Ishikawa (cell line): Measurements from ENCODE around the gene HCAR1.

Experiments used
- CEBPB ChIP-seq: IDR thresholded peaks from 2 replicates; pipeline ENCODE4 v1.6.1; 2012
- CREB1 ChIP-seq: IDR thresholded peaks from 2 replicates; pipeline ENCODE4 v1.6.1; 2012; ENCODE audit warnings: low read depth
- EGR1 ChIP-seq: IDR thresholded peaks from 2 replicates; pipeline ENCODE4 v1.6.1; 2012
- EP300 ChIP-seq: IDR thresholded peaks from 2 replicates; pipeline ENCODE4 v1.6.1; 2012; ENCODE audit warnings: borderline replicate concordance
- FOXM1 ChIP-seq: IDR thresholded peaks from 2 replicates; pipeline ENCODE4 v1.6.1; 2012; ENCODE audit warnings: low read depth, borderline replicate concordance
- NFIC ChIP-seq: IDR thresholded peaks from 2 replicates; pipeline ENCODE4 v1.6.1; 2012
- RAD21 ChIP-seq: IDR thresholded peaks from 2 replicates; pipeline ENCODE4 v1.6.1; 2012; ENCODE audit warnings: low read depth
- TAF1 ChIP-seq: IDR thresholded peaks from 2 replicates; pipeline ENCODE4 v1.6.1; 2012; ENCODE audit warnings: low read depth, mild to moderate bottlenecking
- TCF12 ChIP-seq: IDR thresholded peaks from 2 replicates; pipeline ENCODE4 v1.6.1; 2012; ENCODE audit warnings: low read depth
- TEAD4 ChIP-seq: IDR thresholded peaks from 2 replicates; pipeline ENCODE4 v1.6.1; 2012
- YY1 ChIP-seq: IDR thresholded peaks from 2 replicates; pipeline ENCODE4 v1.6.1; 2012; ENCODE audit warnings: low read depth
- ZBTB7A ChIP-seq: IDR thresholded peaks from 2 replicates; pipeline ENCODE4 v1.6.1; 2012; ENCODE audit warnings: low read depth
- TF ChIP-seq, protein P1 (sequence below): IDR thresholded peaks from 2 replicates; pipeline ENCODE4 v1.6.1; 2012; ENCODE audit warnings: low read depth, mild to moderate bottlenecking
- TF ChIP-seq, protein P2 (sequence below): IDR thresholded peaks from 2 replicates; pipeline ENCODE4 v1.6.1; 2012
- TF ChIP-seq, protein P3 (sequence below): IDR thresholded peaks from 2 replicates; pipeline ENCODE4 v1.6.1; 2012

The HCAR1 gene

DNA sequence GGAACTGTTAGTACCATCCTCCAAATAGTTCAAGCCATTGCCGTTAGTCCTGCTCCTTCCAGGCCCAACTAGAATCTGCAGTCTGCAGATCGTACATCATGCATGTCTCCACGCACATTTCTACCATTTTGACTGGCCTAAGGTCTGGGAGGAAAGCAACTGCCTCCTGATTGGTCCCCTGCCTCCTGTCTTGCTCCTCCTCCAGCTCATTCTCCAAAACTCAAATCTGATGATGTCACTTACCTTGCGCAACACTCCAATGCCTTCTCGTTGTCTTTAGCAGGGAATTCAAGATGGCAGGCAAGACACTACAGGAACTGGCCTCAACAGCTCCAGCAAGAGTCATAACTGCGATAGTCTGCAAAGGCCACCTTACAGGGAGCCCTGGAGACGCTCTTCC, 9.7 kb upstream of the HCAR1 start:
- TF ChIP-seq CEBPB = peak; percentile 88
- TF ChIP-seq CREB1 = no peak

DNA sequence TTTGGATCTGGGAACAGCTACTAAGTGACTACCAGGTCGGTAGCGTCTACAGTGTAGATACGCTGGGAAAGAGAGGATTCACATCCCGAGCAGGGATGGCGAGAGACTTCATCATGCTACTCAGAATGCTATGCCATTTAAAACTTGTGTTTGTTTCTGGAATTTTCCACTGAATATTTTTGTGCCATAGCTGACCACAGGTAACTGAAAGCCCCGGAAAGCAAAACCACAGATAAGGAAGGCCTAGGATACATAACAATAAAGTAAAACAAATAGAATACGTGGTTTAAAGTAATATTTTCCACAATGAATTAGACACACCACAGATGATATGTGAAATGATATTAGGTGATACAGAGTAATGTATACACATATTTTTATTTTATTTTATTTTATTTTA, 7.9 kb upstream of the HCAR1 start:
- TF ChIP-seq FOXM1 (no peak), YY1 (no peak), TCF12 (no peak), EP300 (no peak), TAF1 (no peak)
- TF ChIP-seq, protein P1, sequence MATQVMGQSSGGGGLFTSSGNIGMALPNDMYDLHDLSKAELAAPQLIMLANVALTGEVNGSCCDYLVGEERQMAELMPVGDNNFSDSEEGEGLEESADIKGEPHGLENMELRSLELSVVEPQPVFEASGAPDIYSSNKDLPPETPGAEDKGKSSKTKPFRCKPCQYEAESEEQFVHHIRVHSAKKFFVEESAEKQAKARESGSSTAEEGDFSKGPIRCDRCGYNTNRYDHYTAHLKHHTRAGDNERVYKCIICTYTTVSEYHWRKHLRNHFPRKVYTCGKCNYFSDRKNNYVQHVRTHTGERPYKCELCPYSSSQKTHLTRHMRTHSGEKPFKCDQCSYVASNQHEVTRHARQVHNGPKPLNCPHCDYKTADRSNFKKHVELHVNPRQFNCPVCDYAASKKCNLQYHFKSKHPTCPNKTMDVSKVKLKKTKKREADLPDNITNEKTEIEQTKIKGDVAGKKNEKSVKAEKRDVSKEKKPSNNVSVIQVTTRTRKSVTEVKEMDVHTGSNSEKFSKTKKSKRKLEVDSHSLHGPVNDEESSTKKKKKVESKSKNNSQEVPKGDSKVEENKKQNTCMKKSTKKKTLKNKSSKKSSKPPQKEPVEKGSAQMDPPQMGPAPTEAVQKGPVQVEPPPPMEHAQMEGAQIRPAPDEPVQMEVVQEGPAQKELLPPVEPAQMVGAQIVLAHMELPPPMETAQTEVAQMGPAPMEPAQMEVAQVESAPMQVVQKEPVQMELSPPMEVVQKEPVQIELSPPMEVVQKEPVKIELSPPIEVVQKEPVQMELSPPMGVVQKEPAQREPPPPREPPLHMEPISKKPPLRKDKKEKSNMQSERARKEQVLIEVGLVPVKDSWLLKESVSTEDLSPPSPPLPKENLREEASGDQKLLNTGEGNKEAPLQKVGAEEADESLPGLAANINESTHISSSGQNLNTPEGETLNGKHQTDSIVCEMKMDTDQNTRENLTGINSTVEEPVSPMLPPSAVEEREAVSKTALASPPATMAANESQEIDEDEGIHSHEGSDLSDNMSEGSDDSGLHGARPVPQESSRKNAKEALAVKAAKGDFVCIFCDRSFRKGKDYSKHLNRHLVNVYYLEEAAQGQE = no peak
- TF ChIP-seq, protein P2, sequence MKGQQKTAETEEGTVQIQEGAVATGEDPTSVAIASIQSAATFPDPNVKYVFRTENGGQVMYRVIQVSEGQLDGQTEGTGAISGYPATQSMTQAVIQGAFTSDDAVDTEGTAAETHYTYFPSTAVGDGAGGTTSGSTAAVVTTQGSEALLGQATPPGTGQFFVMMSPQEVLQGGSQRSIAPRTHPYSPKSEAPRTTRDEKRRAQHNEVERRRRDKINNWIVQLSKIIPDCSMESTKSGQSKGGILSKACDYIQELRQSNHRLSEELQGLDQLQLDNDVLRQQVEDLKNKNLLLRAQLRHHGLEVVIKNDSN = no peak

DNA sequence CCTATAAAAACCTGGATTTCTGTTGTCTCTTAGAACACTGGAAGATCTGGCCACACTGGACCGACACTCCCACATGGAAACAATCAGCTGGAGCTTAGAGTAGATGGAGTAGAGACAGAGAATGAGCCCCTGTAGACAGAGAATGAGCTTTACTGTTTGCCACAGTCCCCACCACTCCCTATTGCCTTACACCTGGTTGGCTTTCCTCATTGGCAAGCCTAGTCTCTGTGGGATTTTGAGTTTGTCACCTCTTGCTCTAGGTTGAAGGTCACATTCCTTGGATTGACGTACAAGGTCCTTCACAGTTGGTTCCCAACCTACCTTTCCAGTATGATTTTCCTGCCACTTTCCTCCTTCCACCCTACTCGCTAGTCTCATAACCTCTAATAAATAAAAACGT, 2.0 kb upstream of the HCAR1 start:
- TF ChIP-seq TEAD4 (no peak), EGR1 (no peak), CEBPB (no peak), FOXM1 (no peak), NFIC (no peak), EP300 (no peak), TCF12 (no peak), TAF1 (no peak), RAD21 (no peak), CREB1 (no peak), ZBTB7A (no peak), YY1 (no peak)
- TF ChIP-seq, protein P1 = no peak
- TF ChIP-seq, protein P3, sequence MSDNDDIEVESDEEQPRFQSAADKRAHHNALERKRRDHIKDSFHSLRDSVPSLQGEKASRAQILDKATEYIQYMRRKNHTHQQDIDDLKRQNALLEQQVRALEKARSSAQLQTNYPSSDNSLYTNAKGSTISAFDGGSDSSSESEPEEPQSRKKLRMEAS = no peak
- TF ChIP-seq, protein P2 = no peak

DNA sequence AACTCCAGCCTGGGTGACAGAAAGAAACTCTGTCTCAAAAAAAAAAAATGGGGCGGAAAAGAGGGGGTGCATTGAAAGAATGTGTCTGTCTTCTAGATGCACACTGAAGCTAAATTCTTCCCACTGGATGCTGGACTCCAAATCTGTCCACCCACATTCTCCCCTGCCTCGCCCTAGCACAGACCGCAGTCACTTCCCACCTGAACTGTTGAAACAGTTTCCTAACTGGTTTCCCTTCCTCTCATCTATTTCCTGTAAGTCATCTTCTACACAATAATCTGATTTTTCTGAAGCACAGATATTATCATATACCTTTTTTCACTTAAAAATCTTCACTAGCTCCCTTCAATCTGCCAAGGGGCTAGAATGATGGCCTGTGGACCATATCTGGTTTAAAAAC, 1.5 kb upstream of the HCAR1 start:
- TF ChIP-seq, protein P1 = no peak
- TF ChIP-seq YY1 (no peak), TCF12 (no peak), TAF1 (no peak), ZBTB7A (no peak), FOXM1 (no peak)

DNA sequence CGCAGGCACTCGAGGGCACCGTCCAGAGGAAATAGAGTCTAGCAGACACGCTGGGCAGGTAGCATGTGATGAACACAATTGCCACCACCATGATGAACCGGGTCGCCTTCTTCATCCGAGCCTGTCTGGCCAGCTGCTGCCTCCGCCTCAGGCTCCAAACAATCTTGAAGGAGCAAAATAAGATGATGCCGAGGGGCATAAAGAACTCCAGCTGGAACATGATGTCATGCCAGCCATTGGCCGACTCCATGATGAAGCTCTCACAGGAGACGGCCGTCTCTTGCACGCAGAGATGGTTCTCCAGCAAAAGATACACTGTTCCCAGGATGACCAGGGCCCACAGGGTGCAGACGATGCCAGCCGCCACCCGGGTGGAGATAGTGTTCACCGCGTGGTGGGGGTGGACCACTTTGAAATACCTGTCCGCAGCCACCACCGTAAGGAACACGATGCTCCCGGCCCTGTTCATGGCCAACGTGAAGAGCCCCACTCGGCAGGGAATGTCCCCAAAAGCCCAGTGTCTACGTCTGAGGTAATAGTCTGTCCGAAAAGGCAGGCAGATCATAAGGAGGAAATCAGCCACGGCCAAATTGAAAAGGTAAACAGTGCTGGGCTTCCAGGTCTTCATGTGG, 945 bp downstream of the HCAR1 start:
- TF ChIP-seq EGR1 (no peak), TAF1 (no peak), NFIC (no peak), ZBTB7A (no peak)
- TF ChIP-seq, protein P2 = no peak
